Coronary artery (tissue), 2 donors: ENCODE measurements around the gene FAM20C.

Source experiments
- DNase-seq: peaks from one replicate; pipeline ENCODE4 v3.0.0-alpha.2; 2017; ENCODE audit warnings: low spot score
- H3K27ac ChIP-seq, 2 donors: fragments of 200-600 bp; sonication (generic); one replicate each; pipeline ENCODE4 v1.5.1; 2016 to 2019
- H3K4me3 ChIP-seq: fragments of 200-600 bp; sonication (generic); 2 replicates; pipeline ENCODE4 v1.5.1; 2016; ENCODE audit warnings: mild to moderate bottlenecking, moderate library complexity
- CTCF ChIP-seq: fragments of 200-600 bp; sonication (generic); IDR thresholded peaks from one replicate; pipeline ENCODE4 v1.5.1; 2019; ENCODE audit warnings: antibody characterized with exemption

FAM20C gene

GRCh38 chr7:219581-220150 is 27.3 kb downstream of the FAM20C start:
- H3K4me3 ChIP-seq: no peak overlapping the region
- H3K27ac ChIP-seq: peak overlapping the region in 1 of 2 donors; percentile 64
- DNase-seq: no peak
- TF ChIP-seq CTCF: no peak

- H3K27ac ChIP-seq: peak overlapping the region in 1 of 2 donors; percentile 56
- no peak for DNase-seq
- no peak overlapping the region for H3K4me3 ChIP-seq
- TF ChIP-seq CTCF: no peak
These were observed 27.9 kb downstream of the FAM20C start for GRCh38 chr7:220151-220841.

- no peak for DNase-seq
- TF ChIP-seq CTCF: no peak
- Histone ChIP-seq H3K4me3 (no peak overlapping the region), H3K27ac (no peak overlapping the region)
These were observed 29.8 kb downstream of the FAM20C start for GRCh38 chr7:221978-222715.

- Histone ChIP-seq H3K27ac (no peak overlapping the region), H3K4me3 (no peak overlapping the region)
- TF ChIP-seq CTCF: no peak
- DNase-seq: no peak
These were observed 30.3 kb downstream of the FAM20C start for GRCh38 chr7:222716-223041.

- no peak for DNase-seq
- no peak for TF ChIP-seq CTCF
- H3K27ac ChIP-seq: no peak overlapping the region
- no peak overlapping the region for H3K4me3 ChIP-seq
These were observed 30.9 kb downstream of the FAM20C start for GRCh38 chr7:223118-223800.

- no peak for TF ChIP-seq CTCF
- Histone ChIP-seq H3K4me3 (no peak overlapping the region), H3K27ac (no peak overlapping the region)
- DNase-seq: no peak
These were observed 31.5 kb downstream of the FAM20C start for GRCh38 chr7:223861-224260.
